Transverse colon (tissue), 4 donors: ENCODE results near the gene CFAP221. TPM values are rescaled to one million over a fixed set of nuclear protein-coding genes. Genes with fewer than 3 reads are reported as not detected.

ENCODE experiments used
- DNase-seq: peaks from one replicate; pipeline ENCODE4 v3.0.0-alpha.2; 2019
- H3K27ac ChIP-seq, 4 donors: fragments of 200-600 bp; sonication (generic); 2 replicates each; pipeline ENCODE4 v1.5.1; 2016 to 2018; ENCODE audit warnings: inconsistent platforms in 4 of 4
- H3K27me3 ChIP-seq: fragments of 200-600 bp; sonication (generic); 2 replicates; pipeline ENCODE4 v1.5.1; 2017; ENCODE audit warnings: inconsistent platforms
- H3K36me3 ChIP-seq, 4 donors: fragments of 200-600 bp; sonication (generic); 2 replicates each; pipeline ENCODE4 v1.5.1; 2017 to 2019; ENCODE audit warnings: inconsistent platforms in 4 of 4
- H3K4me1 ChIP-seq, 4 donors: fragments of 200-600 bp; sonication (generic); 2 replicates each; pipeline ENCODE4 v1.5.1; 2017 to 2020; ENCODE audit warnings: inconsistent platforms in 4 of 4
- H3K4me3 ChIP-seq, 4 donors: fragments of 200-600 bp; sonication (generic); 1 replicate in 1 of 4; 2 replicates in 3 of 4; pipeline versions ENCODE4 v1.5.1 to v1.6.1; 2017 to 2019; ENCODE audit warnings: inconsistent platforms in 4 of 4
- H3K9me3 ChIP-seq, 2 donors: fragments of 200-600 bp; sonication (generic); 2 replicates each; pipeline ENCODE4 v1.5.1; 2017 to 2019; ENCODE audit warnings: inconsistent platforms in 2 of 2
- CTCF ChIP-seq, 5 experiments: fragments of 200-600 bp in 3 of 5; fragments of 450-650 bp in 2 of 5; sonication (generic) in 3 of 5; IDR thresholded peaks; 1 replicate in 2 of 5; 2 replicates in 3 of 5; pipeline ENCODE4 v1.5.1; 2016 to 2017; ENCODE audit warnings: antibody characterized with exemption in 5 of 5, inconsistent platforms in 3 of 5, mild to moderate bottlenecking in 2 of 5, moderate library complexity in 1 of 5
- EP300 ChIP-seq: sonication (generic); formaldehyde crosslinking; IDR thresholded peaks from one replicate; pipeline ENCODE4 v1.6.1; 2017; ENCODE audit warnings: antibody characterized with exemption, low read depth
- POLR2A ChIP-seq: fragments of 450-650 bp; IDR thresholded peaks from one replicate; pipeline ENCODE4 v1.6.1; 2016; ENCODE audit warnings: antibody characterized with exemption, mild to moderate bottlenecking, moderate library complexity
- POLR2AphosphoS5 ChIP-seq, 3 donors: sonication (generic); formaldehyde crosslinking; IDR thresholded peaks; one replicate each; pipeline ENCODE4 v1.6.1; 2016; ENCODE audit warnings: antibody characterized with exemption in 3 of 3
- WGBS, 2 donors: methylation state at CpG; one replicate each; pipeline ENCODE4 v1.1.5; 2018; ENCODE audit warnings: low coverage in 1 of 2; 5-methylcytosine and 5-hydroxymethylcytosine counted together
- in situ Hi-C, 4 donors: fragments of 200-750 bp; cut with MboI; loops; one replicate each; pipeline versions ENCODE4 v1.15.0 to v1.15.1; 2017; ENCODE audit warnings: low sequenced_read_pairs in 3 of 4, low pct_ligation_motif_present in 1 of 4, low pct_unique_long_range_greater_than_20kb in 1 of 4
- intact Hi-C: fragments of 100-400 bp; cut with DNase I; formaldehyde crosslinking; loops from one replicate; pipeline ENCODE4 v1.15.1; 2023; ENCODE audit warnings: low total_unique reads
- total RNA-seq, 4 donors: library from RNA; depleted of rRNA; stranded (reverse); fragments of >200 nt; gene quantifications; one replicate each; pipeline ENCODE4 v1.1.0, GENCODE V29; 2016

CFAP221 gene
- total RNA-seq, 4 donors from 2014 or later, result not detected

GRCh38 chr2:119545754-119546446, 1.7 kb downstream of the CFAP221 start:
- Histone ChIP-seq H3K36me3 (no peaks in the 10 kb centered on the region), H3K9me3 (no peaks in the 10 kb centered on the region), H3K4me1 (peaks cover 0 to 11% (median 7%) of the 10 kb centered on the region in 4 donors), H3K4me3 (no peak overlapping the region), H3K27ac (no peak overlapping the region), H3K27me3 (peaks cover 13% of the 10 kb centered on the region)
- in situ Hi-C loops (no loop called here), intact Hi-C loops (no loop called here)
- TF ChIP-seq EP300 (no peak), POLR2AphosphoS5 (IDR thresholded peaks at IDR 0.05) (no peak), CTCF (IDR thresholded peaks at IDR 0.05) (no peak), POLR2A (no peak)
- DNase-seq, result no peak
- WGBS, 2 donors, result 48 to 49% methylated on average over 6 of the region's 6 CpGs

GRCh38 chr2:119546447-119546767, 2.2 kb downstream of the CFAP221 start:
- no peak for TF ChIP-seq EP300
- no peak for TF ChIP-seq CTCF (IDR thresholded peaks at IDR 0.05)
- TF ChIP-seq POLR2A, result no peak
- no peak for TF ChIP-seq POLR2AphosphoS5 (IDR thresholded peaks at IDR 0.05)
- H3K9me3 ChIP-seq, result no peaks in the 10 kb centered on the region
- no peak overlapping the region for H3K27ac ChIP-seq
- 40 to 87% methylated on average over 1 of the region's 1 CpG for WGBS, 2 donors
- in situ Hi-C loops, result no loop called here
- H3K4me1 ChIP-seq, result peaks cover 0 to 11% (median 7%) of the 10 kb centered on the region in 4 donors
- intact Hi-C loops, result no loop called here
- peaks cover 12% of the 10 kb centered on the region for H3K27me3 ChIP-seq
- H3K4me3 ChIP-seq, result no peak overlapping the region
- no peaks in the 10 kb centered on the region for H3K36me3 ChIP-seq
- DNase-seq, result no peak

- in situ Hi-C loops, result no loop called here
- Histone ChIP-seq H3K9me3 (no peaks in the 10 kb centered on the region), H3K4me3 (no peak overlapping the region), H3K27ac (no peak overlapping the region), H3K36me3 (no peaks in the 10 kb centered on the region), H3K27me3 (peaks cover 4% of the 10 kb centered on the region), H3K4me1 (peaks cover 0 to 11% (median 7%) of the 10 kb centered on the region in 4 donors)
- intact Hi-C loops, result no loop called here
- TF ChIP-seq POLR2AphosphoS5 (IDR thresholded peaks at IDR 0.05) (no peak), POLR2A (no peak)
- DNase-seq, result no peak
- WGBS, 2 donors, result 20 to 62% methylated on average over 2 of the region's 2 CpGs
Measured at GRCh38 chr2:119548516-119549120, 4.4 kb downstream of the CFAP221 start.

- 76 to 100% methylated on average over 1 of the region's 1 CpG for WGBS, 2 donors
- in situ Hi-C loops (no loop called here), intact Hi-C loops (no loop called here)
- peaks cover 0 to 11% (median 7%) of the 10 kb centered on the region in 4 donors for H3K4me1 ChIP-seq
- no peak for TF ChIP-seq POLR2AphosphoS5 (IDR thresholded peaks at IDR 0.05)
- no peak for TF ChIP-seq POLR2A
- TF ChIP-seq CTCF (IDR thresholded peaks at IDR 0.05), result no peak
- TF ChIP-seq EP300, result no peak
- no peaks in the 10 kb centered on the region for H3K36me3 ChIP-seq
- H3K27ac ChIP-seq, result no peak overlapping the region
- no peak for DNase-seq
- H3K27me3 ChIP-seq, result peaks cover 4% of the 10 kb centered on the region
- H3K4me3 ChIP-seq, result no peak overlapping the region
- H3K9me3 ChIP-seq, result no peaks in the 10 kb centered on the region
Measured at GRCh38 chr2:119549241-119549640, 5.0 kb downstream of the CFAP221 start.
